Iris pigment epithelial cell (primary cell): ENCODE measurements around the gene MYO6.

ENCODE experiments used
- DNase-seq: peaks from one replicate; pipeline ENCODE4 v3.0.0-alpha.2; 2011; ENCODE audit warnings: low read depth

Gene MYO6

DNA sequence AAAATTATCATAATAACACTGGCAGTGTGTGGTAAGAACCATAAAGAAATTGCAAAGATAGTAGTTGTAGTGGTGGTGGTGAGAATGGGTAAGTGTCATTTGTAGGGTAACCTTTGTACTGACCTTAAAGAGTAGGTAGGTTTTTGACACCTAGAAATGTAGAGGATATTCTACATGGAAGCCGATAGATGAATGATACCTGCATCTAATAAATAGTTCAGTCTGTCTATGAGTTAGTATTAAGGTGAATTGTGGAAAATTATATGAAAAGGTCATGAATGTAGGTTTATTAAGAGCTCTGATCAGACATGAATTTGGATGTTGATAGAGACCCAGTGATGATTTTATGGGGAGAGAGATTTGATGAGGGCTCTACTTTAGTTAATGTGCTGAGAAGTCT lies 78.1 kb downstream of the MYO6 start:
- no peak for DNase-seq

DNA sequence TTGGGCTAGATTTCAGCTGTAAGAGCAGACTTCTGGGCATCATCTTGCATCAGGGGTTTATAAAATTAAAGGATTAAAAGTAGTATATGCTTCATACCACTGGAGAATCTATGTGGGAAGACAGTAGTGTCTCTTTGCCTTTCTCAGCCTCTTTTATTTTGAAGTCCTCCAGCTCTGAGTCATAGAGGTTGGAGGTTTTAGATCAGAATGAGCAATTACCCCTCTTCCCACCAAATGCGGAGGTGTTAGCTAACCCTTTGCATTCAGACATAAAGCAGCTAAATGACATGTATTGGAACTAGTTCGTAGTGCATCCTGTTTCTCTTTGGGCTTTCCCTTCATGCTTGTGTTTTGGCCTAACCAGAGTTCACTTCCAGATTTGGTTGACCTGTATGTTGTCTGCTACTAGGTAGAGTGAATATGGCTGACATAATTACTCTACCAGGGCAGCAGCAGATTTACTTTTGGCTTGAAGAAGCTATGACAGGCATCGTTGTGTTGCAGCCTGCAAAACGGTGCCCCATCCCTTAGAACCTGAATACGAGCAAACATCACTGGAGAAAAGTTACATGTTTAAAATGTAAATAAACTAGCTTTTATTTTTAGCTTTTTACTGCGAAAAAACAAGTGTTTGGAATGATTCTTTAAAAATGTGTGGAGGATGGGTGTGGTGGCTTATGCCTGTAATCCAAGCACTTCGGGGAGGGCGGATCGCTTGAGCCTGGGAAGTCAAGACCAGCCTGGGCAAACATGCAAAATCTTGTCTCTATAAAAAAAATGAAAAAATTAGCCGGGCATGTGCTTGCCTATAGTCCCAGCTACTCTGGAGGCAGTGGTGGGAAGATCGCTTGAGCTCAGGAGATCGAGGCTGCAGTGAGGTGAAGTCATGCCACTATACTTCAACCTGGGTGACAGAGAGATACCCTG lies 82.2 kb downstream of the MYO6 start:
- peak; percentile 56 for DNase-seq

DNA sequence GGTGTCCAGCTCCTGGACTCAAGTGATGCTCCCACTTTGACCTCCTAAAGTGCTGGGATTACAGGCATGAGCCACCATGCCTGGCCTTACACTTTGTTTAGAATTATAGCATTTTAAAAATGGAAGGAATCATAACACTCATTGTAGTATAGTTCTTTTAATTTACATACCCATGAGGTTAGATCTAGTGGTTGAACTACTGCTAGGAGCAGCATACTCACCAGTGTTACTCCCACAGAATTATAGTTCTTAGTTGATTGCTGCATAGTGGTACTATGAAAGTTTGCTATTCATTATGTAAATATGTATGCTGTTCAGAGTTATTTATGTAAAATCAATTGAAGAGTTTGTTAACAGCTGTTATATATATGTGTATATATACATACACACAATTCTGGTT lies 85.4 kb downstream of the MYO6 start:
- no peak for DNase-seq

DNA sequence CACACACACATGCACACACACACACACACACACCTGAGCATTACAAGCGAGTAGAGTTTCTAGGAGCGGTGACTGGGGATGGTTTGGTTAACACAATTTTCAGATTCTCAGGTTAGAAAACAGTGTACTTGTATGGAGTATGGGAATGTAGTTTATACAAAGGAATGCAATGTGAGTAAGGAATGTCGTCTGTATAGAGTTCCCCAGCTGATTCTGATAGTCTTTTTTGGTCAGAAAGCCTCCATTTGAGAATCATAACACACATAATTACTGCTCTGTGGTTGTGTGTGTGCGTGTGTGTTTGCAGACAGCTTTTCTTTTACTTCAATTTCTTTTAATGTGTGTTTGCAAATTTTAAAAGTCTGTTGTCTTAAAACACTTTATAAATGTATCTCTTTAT lies 93.2 kb downstream of the MYO6 start:
- peak; percentile 40 for DNase-seq

DNA sequence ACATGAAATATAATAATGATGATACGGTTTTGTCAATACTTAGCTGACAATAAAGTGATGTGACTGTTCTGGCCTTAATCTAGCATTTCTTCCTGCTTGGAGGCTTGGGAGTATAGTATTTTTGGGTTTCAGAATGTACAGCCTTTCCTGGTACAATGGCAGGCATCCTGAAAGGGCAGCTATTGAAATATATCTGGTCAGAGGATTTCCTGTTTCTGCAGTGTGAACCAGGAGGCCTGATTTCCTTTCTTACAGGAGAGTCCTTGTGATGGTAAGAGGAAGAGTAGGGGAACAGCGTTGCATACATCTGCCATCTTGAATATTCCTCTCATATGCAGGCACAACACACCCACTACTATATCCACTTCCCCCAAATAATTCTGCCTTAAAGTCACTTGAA lies 93.7 kb downstream of the MYO6 start:
- no peak for DNase-seq

DNA sequence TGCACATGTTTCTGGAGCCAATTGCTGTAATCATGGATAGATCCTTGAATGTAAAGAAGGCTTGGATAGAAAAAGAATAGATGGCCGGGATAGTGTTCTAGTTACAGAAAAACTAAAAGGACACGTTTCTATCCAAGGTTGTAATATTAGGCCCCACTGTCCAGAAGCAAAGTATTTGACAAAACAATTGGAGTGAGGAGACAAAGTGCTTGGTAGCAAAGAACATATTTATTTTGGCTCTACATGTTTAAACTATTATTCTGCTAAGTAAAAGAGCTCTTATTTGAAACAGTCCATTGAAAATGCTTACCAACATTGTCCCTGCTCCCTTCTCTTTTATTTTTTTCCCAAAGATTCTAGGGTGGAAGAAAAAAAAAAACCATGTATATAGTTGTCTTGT lies 94.4 kb downstream of the MYO6 start:
- no peak for DNase-seq

DNA sequence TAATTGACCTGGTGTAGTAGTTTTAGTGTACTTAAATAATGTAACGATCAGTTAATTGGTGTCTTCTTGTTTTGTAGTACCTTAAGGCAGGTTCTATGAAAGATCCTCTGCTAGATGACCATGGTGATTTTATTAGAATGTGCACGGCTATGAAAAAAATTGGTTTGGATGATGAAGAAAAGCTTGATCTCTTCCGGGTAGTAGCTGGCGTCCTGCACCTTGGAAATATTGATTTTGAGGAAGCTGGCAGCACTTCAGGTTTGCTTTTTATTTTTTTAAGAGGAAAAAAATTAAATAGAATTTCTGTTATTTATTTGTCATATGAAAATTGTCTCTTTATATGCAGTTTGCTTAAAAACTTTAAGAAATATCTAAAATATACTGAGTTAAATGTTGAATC lies 99.2 kb downstream of the MYO6 start:
- DNase-seq = no peak

DNA sequence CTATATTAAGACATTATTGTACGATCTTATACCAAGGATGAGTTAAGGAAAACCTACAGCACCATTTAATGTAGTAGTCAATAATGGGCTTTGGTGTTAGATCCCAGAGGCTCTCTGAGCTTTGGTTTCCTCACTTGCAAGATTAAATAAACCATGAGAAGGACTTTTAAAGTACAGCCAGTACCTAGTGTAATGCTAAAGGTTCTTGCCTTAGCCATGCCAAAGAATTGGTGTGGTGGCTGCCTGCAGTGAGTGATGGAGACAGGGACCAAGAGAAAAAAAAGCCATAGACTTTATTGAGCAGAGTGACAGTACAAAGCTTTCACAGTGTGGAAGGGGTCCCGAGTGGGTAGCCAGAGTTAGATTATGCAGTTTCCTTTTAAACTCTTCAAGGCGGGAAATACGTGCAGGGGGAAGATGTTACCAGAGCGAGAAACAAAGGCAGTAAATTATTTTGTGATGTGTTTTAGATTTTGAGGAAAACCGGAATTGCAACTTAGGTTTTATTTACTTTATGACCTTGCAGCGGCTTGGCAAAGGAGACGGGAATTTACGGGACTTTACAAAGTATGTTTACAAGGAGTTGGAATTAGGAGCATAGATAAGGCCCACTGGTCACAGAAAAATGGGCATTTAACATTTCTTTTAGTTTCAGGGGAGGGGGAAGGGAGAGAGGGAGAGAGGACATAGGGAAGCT lies 100.4 kb downstream of the MYO6 start:
- no peak for DNase-seq

DNA sequence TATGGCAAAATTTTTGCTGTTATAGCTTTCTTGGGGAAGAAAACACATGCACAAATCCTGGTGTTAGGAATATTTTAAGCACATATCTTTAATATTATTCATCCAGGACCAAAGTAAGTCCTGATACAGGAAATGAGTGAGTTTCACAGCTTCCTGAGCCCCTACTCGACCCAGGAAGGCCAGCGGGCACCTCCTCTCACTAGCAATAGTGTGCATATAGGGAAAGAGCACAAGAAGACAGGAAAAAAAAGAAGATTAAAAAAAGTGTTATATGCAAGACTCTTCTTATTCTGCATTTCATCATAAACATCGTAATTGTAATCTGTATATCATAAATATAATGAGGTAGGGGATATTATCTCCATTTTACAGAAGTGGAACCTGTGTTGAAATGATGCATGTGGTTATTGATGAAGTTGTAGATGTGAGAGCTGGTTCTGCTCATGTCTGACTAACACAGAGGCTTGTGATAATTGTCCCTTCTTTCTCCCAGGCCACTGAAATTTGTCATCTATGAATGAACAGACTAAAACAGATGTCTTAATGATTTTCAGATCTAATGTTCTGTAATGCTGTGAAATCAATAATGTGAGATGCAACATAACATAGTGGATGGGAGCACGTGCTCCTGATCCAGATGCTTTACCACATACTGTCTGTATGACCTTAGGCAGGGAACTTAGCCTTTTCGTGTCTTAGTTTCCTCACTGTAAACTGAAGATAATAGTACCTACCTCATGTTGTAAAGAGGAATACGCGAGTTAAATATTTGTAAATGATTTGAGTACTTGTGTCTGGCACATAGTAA lies 101.2 kb downstream of the MYO6 start:
- DNase-seq = peak; percentile 10

DNA sequence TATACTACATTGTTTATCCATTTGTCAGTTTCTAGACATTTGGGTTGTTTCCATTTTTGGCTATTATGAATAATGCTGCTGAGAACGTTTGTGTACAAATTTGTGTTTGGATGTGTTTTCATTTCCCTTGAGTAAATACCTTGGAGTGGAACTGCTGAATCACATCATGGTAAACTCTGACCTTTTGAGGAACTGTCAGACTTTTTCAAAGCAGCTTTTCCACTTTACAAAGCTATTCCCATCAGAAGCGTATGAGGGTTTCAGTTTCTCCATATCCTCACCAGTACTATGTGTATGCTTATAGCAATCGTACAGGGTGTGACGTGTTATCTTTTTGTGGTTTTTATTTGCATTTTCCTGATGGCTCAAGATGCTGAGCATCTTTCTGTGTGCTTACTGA lies 103.7 kb downstream of the MYO6 start:
- peak; percentile 83 for DNase-seq

DNA sequence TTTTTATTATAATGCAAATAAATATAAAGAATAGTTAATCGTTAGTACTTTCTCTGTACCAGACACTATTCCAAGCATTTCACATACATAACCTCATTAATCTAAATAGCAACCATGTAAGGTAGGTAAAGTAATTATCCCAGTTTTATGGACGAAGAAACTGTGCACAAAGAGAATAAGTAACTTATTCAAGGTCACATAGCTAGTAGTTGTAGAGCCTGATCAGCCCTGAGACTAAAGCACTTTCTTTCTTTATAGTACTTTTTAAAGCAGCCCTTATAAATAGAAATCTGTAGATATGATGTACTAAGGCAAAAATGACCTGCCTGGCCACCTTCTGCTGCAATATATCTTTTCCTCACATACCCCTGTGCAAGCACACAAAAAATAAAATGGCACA lies 104.8 kb downstream of the MYO6 start:
- DNase-seq = no peak

DNA sequence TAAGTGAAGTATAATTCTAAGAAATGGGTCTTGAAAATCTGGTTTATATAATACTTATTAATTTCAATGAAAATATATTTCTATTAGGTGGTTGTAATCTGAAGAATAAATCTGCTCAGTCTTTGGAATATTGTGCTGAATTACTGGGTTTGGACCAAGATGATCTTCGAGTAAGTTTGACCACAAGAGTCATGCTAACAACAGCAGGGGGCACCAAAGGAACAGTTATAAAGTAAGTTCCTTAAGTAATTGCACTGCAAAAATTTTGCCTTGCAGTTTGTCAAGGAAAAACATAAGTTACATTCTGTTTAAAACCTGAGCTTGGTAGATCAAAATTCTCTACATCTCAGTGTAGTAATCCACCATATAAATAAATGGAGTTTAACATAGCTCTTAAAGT lies 106.0 kb downstream of the MYO6 start:
- DNase-seq = peak; percentile 81

DNA sequence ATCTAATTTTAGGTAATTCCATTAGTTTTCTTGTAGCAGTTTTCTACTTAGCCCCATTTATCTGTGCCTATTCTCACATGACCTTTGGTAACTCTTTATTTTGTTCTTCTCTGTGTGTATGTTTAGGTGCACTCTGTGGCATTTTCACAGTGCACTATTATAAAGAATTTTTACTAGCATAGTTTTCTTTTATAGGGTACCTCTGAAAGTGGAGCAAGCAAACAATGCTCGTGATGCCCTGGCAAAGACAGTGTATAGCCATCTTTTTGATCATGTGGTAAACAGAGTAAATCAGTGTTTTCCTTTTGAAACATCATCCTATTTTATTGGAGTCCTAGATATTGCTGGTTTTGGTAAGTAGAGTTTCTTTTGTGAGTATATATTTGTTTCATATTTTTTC lies 107.9 kb downstream of the MYO6 start:
- DNase-seq = no peak

DNA sequence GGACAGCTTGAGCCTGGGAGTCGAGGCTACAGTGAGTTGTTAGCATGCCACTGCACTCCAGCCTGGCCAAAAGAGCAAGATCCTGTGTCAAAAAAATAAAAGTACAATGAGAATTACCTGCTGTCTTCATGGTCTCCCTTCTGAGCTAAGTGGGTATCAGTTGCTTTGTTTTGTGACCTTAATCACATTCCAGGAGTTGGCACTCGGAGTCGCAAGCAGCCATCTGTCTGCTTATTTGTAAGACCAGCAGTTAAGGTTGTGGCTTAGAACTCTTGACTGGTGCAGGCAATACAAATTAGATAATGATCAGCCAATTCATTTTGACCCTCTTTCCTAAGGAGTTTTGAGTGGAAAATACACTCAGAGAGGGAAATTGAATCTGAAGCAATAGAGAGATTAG lies 114.0 kb downstream of the MYO6 start:
- DNase-seq = no peak

DNA sequence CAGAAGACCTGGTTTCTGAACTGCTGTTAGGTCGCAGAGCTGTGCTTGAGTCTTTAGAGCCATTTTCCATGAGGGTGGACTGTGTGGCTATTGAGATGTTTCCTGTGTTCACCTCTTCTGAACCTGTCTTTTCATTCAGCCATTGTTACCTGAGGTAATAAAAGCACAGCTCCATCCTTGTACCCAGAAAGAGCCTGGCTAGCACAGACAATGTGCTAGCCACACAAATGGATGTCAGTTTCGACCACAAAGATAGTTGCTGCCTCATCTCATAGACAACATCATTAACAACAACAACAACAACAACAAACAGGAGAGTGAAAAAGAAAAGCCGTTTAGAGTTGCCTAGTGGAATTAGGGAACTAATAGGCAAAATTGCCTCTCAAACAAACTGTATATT lies 114.7 kb downstream of the MYO6 start:
- no peak for DNase-seq

DNA sequence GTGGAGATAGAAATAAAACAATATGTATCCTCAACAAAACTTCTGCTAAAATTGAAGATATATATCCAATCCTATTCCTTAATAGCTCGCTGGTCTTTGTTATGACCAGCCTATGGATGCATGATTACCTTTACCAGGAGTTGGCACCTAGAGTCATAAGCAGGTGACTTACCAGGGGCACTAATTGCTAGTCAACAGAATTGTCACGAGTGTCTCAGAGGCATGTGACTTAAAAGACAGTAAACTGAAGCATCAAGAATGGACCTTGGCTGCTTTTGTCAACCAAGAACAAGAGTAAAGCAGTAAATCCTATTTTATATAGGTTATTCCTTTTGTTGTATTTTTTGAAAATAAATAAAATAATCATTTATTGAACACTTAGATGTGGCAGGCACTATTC lies 115.4 kb downstream of the MYO6 start:
- DNase-seq = no peak

DNA sequence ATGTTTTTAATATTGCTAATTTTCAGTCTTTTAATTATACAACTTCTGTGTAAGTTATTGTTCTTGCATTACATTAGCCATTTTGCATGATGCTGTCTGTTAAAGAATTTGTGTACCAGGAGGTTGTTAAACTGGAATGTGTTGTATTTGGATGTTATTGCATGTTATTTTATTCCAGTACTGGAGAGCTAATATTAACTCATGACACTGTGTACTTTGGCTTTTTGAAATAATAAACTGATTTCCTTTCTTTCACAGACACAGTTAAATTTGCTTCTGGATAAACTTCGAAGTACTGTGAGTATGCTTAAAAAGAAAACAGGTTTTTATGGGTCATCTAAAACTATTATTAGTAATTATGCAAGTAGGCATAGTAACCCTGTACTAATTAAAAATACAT lies 121.3 kb downstream of the MYO6 start:
- no peak for DNase-seq

DNA sequence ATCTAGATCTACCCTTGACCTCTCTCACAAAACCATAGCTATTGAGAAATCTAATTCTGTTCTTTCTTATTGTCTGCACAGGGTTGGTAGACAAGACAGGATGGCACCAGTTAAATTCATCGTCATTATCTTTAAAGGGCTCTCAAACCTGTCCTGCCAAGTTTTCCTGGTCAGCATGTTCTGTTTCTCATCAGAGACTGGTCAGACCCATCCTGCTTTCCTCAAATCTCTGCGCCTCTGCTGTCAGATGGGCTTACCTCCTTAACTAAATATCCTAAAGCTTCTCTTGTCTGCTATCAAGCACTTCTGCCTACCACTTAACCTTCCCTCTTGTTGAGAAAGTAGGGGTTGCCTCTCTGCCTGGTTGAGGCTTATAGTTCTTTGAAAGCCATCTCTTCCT lies 125.2 kb downstream of the MYO6 start:
- no peak for DNase-seq

DNA sequence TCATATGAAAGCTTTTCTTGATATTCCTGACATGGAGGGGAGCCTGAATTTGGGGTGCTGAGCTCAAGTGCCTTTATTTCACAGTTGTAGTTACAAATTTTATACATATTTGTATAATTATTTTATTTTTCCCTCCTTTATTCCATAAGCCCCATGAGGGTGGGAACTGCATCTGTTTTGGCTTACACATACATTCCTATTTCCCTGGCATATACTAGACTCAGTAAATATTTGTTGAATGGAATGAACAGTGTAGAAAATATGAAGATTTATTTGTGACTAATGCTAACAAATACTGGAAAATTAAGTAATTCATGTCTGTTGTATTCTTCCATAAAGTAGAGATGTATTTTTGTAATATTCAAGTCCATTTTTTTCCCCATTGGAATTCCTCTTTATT lies 127.1 kb downstream of the MYO6 start:
- no peak for DNase-seq

DNA sequence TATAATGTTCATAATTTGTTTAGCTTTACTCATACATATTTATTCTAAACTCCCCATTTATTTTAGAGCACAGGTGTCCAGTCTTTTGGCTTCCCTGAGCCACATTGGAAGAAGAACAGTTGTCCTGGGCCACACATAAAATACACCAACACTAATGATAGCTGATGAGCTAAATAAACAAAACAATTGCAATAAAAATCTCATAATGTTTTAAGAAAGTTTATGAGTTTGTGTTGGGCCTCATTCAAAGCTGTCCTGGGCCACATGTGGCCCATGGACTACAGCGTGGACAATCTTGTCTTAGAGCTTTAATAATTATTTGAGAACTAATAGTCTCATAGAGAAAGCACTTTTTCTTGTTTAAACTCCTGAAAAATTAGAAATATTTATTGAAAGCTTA lies 131.3 kb downstream of the MYO6 start:
- no peak for DNase-seq

DNA sequence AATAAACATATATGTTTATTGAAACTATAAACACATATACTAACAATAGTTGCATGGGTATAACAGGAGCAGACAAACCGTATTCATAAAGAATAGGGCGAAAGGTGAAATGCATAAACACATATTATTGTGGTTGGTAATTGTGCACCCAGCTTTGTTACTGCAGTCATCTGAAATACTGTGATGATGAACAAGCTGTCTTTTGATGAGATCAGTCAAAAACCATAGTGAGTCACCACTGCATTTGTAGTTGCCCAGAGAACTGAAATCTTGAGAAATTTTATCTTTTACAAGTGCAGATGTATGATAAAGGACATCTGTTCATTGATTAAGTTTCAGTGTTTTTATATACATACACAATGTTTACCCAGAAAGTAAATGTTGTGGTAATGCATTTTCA lies 133.7 kb downstream of the MYO6 start:
- peak; percentile 89 for DNase-seq

DNA sequence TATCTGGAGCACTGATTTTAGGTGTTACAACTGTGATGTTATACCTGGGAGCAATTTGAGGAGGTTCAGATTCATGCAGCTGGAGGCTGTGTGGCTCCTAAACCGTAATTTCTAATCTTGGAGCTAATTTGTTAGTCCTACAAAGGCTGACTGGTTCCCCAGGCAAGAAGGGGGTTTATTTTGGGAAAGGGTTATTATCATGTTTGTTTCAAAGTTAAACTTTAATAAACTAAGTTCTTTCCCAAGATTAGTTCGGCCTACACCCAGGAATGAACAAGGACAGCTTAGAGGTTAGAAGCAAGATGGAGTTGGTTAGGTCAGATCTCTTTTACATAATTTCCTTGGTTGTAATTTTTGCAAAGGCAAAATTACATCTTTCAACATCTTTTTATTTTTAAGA lies 135.8 kb downstream of the MYO6 start:
- no peak for DNase-seq

DNA sequence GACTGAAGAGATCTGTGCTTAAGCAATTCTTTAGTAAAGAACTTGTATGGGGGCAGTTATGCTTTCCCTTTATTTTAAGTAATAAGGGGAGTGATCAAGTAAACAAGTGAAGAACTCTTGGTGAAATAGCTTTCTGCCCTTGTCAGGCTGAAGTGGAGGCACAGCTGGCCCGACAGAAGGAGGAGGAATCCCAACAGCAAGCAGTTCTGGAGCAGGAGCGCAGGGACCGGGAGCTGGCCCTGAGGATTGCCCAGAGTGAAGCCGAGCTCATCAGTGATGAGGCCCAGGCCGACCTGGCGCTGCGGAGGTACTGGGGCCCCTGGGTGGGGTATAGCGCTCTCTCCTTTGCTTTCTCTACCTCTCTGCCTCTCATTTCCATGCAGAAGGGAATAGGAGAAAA lies 143.3 kb downstream of the MYO6 start:
- no peak for DNase-seq
